Astrocyte (in vitro differentiated cells and primary cell): ENCODE results near the gene TMF1.

Experiments used
- EZH2 ChIP-seq: IDR thresholded peaks from 2 replicates; pipeline ENCODE4 v1.6.1; 2012; ENCODE audit warnings: mild to moderate bottlenecking, low read length, inconsistent platforms; ENCODE audit not compliant: insufficient read depth
- TF ChIP-seq, protein P1 (sequence below): IDR thresholded peaks from 2 replicates; pipeline ENCODE4 v1.5.1; 2011; ENCODE audit warnings: low read depth, mild to moderate bottlenecking, inconsistent platforms, low read length, moderate library complexity; ENCODE audit not compliant: insufficient read depth

GRCh38 chr3:69079269-69080159, 27.4 kb upstream of the TMF1 start:
- TF ChIP-seq, protein P1, sequence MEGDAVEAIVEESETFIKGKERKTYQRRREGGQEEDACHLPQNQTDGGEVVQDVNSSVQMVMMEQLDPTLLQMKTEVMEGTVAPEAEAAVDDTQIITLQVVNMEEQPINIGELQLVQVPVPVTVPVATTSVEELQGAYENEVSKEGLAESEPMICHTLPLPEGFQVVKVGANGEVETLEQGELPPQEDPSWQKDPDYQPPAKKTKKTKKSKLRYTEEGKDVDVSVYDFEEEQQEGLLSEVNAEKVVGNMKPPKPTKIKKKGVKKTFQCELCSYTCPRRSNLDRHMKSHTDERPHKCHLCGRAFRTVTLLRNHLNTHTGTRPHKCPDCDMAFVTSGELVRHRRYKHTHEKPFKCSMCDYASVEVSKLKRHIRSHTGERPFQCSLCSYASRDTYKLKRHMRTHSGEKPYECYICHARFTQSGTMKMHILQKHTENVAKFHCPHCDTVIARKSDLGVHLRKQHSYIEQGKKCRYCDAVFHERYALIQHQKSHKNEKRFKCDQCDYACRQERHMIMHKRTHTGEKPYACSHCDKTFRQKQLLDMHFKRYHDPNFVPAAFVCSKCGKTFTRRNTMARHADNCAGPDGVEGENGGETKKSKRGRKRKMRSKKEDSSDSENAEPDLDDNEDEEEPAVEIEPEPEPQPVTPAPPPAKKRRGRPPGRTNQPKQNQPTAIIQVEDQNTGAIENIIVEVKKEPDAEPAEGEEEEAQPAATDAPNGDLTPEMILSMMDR = no peak
- TF ChIP-seq EZH2 = no peak
